ENCODE data around the gene GMPR. TPM values are rescaled to one million over a fixed set of nuclear protein-coding genes. Genes with fewer than 3 reads are reported as not detected.

GMPR gene
- total RNA-seq, 2 experiments from 2014 or later: not detected

DNA sequence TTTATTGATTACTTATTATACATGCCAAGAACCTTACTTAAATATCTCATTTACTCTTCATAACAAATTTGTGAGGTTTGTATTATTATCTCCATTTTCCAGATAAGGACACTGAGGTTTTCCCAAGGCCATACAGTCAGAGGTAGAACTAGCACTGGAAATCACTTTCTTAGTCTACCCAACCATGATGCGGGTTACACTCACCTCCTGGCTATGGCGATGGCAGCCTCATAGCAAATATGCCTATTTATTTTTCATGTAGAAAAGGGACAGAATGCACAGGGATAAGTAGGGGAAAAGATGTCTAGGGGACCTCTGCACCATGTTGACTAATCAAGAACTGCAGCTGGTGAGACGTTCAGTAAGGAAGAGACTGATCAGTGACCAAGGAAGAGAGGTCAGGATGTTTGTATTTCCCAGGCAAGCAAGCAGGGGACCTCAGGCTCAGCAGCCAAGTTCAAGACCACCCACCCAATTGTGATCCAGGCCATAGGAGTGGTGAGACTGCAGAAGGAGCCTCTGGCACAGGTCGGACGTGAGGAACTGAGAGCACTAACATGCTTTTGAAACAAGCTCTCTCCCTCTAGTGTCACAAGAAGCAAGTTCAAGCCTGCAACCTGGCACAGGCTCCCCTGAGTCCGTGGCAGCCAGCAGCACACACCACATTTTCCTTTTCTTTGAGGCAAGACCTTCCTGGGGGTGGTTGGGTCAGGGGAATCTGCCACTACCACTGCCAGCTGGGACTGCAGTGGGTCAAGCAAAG is 97.8 kb downstream of the GMPR start:
- H4K20me1 ChIP-seq (ENCODE audit: insufficient read depth, low read length): no peaks in the 10 kb centered on the region
- H2AFZ ChIP-seq (ENCODE audit: low read length): no peak overlapping the region
- ChIA-PET POLR2A (no interaction called here), CTCF (ENCODE audit: unreplicated experiment) (interaction anchor here (0.8 to 1.3 kb wide), 2 partner anchors 77 to 177 kb away, joined by 3 read pairs; no protein-coding TSS in a partner anchor)
- no peaks in the 10 kb centered on the region for H3K79me2 ChIP-seq (ENCODE audit: insufficient read depth, low read depth, low read length)
- no peak for DNase-seq (ENCODE audit: low spot score)
- no peak overlapping the region for H3K27ac ChIP-seq (ENCODE audit: low read depth, low read length, poor library complexity, severe bottlenecking)
- H3K4me2 ChIP-seq (ENCODE audit: low read length): no peak overlapping the region
- no peaks in the 10 kb centered on the region for H3K36me3 ChIP-seq (ENCODE audit: insufficient read depth, low read length)
- BruUV-seq (replicated peaks): no TSS peak
- intact Hi-C loops (cut with micrococcal nuclease; ENCODE audit: unreplicated experiment): no loop called here
- no peak for TF ChIP-seq EZH2phosphoT487 (IDR thresholded peaks at IDR 0.05; ENCODE audit: borderline replicate concordance, low read depth, low read length)
- TF ChIP-seq, protein P1, sequence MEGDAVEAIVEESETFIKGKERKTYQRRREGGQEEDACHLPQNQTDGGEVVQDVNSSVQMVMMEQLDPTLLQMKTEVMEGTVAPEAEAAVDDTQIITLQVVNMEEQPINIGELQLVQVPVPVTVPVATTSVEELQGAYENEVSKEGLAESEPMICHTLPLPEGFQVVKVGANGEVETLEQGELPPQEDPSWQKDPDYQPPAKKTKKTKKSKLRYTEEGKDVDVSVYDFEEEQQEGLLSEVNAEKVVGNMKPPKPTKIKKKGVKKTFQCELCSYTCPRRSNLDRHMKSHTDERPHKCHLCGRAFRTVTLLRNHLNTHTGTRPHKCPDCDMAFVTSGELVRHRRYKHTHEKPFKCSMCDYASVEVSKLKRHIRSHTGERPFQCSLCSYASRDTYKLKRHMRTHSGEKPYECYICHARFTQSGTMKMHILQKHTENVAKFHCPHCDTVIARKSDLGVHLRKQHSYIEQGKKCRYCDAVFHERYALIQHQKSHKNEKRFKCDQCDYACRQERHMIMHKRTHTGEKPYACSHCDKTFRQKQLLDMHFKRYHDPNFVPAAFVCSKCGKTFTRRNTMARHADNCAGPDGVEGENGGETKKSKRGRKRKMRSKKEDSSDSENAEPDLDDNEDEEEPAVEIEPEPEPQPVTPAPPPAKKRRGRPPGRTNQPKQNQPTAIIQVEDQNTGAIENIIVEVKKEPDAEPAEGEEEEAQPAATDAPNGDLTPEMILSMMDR (conservative IDR thresholded peaks at IDR 0.05; ENCODE audit: low read length): no peak
- H3K4me3 ChIP-seq (ENCODE audit: low read depth, low read length, poor library complexity, severe bottlenecking): no peak overlapping the region
- no peaks in the 10 kb centered on the region for H3K9me2 ChIP-seq (ENCODE audit: insufficient read depth, low read length)
- no peaks in the 10 kb centered on the region for H3K9me3 ChIP-seq (ENCODE audit: low read length)
- peaks cover 5% of the 10 kb centered on the region for H3K4me1 ChIP-seq (ENCODE audit: insufficient read depth, low read length, poor library complexity, severe bottlenecking)

DNA sequence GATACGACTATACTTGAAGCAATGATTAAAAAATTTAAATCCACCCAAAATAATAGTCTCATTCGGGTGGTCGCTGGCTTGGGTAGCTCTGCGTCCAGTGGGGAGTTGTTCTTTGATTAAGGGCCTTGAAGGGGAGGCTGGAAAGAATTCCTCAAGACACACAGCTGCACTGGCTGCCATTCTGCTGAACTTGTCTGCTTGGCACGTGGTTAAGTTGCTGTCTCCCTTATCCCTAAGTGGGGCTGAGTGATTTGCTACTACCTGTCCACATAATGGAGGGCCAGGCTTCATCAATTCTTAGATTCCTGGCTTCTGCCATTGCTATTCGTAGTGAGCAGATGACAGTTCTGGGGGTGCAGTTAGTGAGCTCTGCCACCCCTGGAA is 98.5 kb downstream of the GMPR start:
- H4K20me1 ChIP-seq (ENCODE audit: insufficient read depth, low read length): no peaks in the 10 kb centered on the region
- intact Hi-C loops (cut with micrococcal nuclease; ENCODE audit: unreplicated experiment): no loop called here
- no peak overlapping the region for H3K4me3 ChIP-seq (ENCODE audit: low read depth, low read length, poor library complexity, severe bottlenecking)
- POLR2A ChIA-PET: no interaction called here
- no peak for DNase-seq (ENCODE audit: low spot score)
- no peaks in the 10 kb centered on the region for H3K36me3 ChIP-seq (ENCODE audit: insufficient read depth, low read length)
- TF ChIP-seq, protein P1 (conservative IDR thresholded peaks at IDR 0.05; ENCODE audit: low read length): no peak
- TF ChIP-seq EZH2phosphoT487 (IDR thresholded peaks at IDR 0.05; ENCODE audit: borderline replicate concordance, low read depth, low read length): no peak
- H2AFZ ChIP-seq (ENCODE audit: low read length): no peak overlapping the region
- no peak overlapping the region for H3K27ac ChIP-seq (ENCODE audit: low read depth, low read length, poor library complexity, severe bottlenecking)
- no peaks in the 10 kb centered on the region for H3K79me2 ChIP-seq (ENCODE audit: insufficient read depth, low read depth, low read length)
- H3K9me2 ChIP-seq (ENCODE audit: insufficient read depth, low read length): no peaks in the 10 kb centered on the region
- no peak overlapping the region for H3K4me2 ChIP-seq (ENCODE audit: low read length)
- H3K9me3 ChIP-seq (ENCODE audit: low read length): no peaks in the 10 kb centered on the region
- H3K4me1 ChIP-seq (ENCODE audit: insufficient read depth, low read length, poor library complexity, severe bottlenecking): peaks cover under 1% of the 10 kb centered on the region
- no TSS peak for BruUV-seq (replicated peaks)
- CTCF ChIA-PET (ENCODE audit: unreplicated experiment): interaction anchor here (0.8 to 1.3 kb wide), 2 partner anchors 77 to 177 kb away, joined by 3 read pairs; no protein-coding TSS in a partner anchor

Measured in OCI-LY7 (cell line).